ENCODE results near the gene MIF4GD.
"Not testable (repeated sequence)": the region's sequence is repeated elsewhere in the genome, so short reads cannot be mapped to it uniquely, and the experiment has no call there.

Gene MIF4GD

DNA sequence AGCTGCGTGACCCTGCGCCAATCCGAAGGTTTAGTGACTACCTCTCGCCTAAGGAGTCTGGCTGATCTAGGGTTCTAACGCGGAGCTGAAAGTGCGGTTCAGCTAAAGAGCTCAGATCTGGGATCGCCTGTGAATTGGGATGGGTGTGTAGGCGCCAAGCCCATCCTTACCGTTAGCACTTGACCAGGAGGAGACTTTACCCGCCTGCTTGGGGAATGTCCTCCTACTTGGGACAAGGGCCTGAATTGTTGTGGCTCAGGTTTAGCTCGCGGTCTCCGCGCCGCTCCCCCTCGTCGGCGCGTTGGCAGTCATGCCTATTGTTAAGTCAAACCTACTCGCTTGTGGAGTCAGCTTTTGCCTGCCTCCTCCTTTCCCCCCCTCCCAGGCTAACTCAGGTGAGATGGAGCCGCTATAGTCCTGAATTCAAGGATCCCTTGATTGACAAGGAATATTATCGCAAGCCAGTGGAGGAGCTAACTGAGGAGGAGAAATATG lies 8.9 kb downstream of the MIF4GD start:
- TF ChIP-seq POLR2A (IDR thresholded peaks at IDR 0.05; ENCODE audit: low read depth, low read length) = no peak
- FAIRE-seq (peak; percentile 66), DNase-seq (ENCODE audit: insufficient read length, low spot score) (no peak)

DNA sequence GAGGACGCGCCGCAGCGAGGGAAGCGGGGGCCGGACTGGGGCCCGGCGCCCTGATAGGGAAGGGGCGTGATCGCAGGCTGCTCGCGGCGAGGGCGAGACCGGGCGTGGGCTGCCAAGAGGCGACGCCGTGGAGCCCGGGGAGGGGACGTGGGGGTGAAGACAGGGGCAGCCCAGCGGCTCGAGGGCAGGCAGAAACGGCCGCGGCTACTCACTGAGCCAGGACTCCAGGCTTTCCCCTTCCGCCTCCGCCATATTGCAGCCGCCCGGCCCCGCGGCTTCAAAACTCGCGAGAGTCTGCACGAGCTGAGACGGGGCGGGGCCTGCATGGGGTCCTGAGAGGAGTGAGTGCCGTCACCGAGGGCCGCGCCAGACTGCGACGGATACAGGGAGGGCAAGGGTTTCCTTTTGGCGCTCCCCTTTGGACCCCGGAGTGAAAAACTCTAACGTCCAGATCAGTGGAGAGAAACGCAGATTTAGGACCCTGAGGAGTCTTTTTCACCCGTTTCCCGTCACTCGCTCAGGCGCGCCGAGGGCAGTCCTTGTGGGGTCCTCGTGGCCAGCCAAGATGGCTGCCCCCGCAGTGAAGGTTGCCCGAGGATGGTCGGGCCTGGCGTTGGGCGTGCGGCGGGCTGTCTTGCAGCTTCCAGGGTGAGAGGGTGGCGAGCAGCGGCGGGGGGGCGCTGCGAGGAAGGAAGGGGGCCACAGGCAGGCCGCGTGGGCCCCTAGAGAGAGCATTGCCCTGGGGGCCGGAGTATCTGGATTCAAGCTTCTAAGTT lies 9.5 kb downstream of the MIF4GD start, which contains the start of the genes GGA3 and MRPS7:
GGA3 (minus strand) TSS at position 271 of the 776 bp plus-strand sequence; CDS start at position 252, 19 bp downstream.
MRPS7 (plus strand) TSS at position 544 of the 776 bp plus-strand sequence; CDS start at position 566, 22 bp downstream.
- peak; percentile 94 for TF ChIP-seq TAF1 (IDR thresholded peaks at IDR 0.05; ENCODE audit: low read depth, low read length)
- TF ChIP-seq POLR2A (IDR thresholded peaks at IDR 0.05; ENCODE audit: low read depth, low read length) = peak; percentile 76
- TF ChIP-seq POU2F2 (IDR thresholded peaks at IDR 0.05; ENCODE audit: low read depth, low read length) = peak; percentile 40; the same call in 1 of the 2 replicates
- peak; percentile 77 for TF ChIP-seq POLR2AphosphoS5 (IDR thresholded peaks at IDR 0.05; ENCODE audit: low read depth, low read length)
- TF ChIP-seq PAX5 (IDR thresholded peaks at IDR 0.05; ENCODE audit: insufficient read depth, low read length, severe bottlenecking) = no peak
- no peak for TF ChIP-seq SPI1 (IDR thresholded peaks at IDR 0.05; ENCODE audit: low read depth, low read length)
- FAIRE-seq (peak; percentile 86), DNase-seq (ENCODE audit: insufficient read length, low spot score) (peak; percentile 91)

DNA sequence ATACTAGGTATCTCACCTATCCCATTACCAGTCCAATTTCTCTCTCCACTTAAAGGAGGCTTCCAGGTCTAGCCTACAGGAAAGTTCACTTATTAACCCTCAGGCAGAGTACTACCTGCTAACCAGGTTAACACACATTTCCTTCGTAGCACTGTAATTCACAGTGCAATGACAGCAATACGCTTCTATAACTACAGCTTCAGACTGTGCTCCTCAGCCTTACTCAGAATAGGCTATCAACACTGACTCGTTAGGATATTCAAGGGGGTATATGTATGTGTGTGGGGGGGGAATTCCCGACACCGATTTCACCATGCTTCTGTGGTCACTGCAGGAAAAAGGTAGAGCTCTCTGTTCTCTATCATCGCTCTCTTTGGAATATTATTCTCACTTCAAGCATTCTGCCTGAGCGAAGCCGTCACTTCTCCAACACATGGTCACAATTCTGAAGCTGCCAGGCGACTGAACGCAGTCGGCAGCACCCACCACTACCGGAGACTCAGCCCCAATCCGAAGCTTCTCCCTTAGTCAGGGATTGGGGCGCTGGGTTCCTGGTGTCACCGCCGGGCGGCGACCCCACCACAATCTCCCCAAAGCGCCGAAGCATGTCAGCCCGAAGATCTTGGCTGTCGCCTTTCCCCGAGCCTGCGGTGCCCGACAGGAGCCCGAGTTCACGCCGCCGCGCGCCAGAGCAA lies 10.2 kb downstream of the MIF4GD start:
- FAIRE-seq (peak; percentile 66), DNase-seq (ENCODE audit: insufficient read length, low spot score) (no peak)
- TF ChIP-seq POU2F2 (IDR thresholded peaks at IDR 0.05; ENCODE audit: low read depth, low read length) (no peak), SPI1 (IDR thresholded peaks at IDR 0.05; ENCODE audit: low read depth, low read length) (no peak), POLR2A (IDR thresholded peaks at IDR 0.05; ENCODE audit: low read depth, low read length) (peak; percentile 50; the same call in 1 of the 2 replicates), PAX5 (IDR thresholded peaks at IDR 0.05; ENCODE audit: insufficient read depth, low read length, severe bottlenecking) (no peak), POLR2AphosphoS5 (IDR thresholded peaks at IDR 0.05; ENCODE audit: low read depth, low read length) (peak; percentile 50; the same call in 1 of the 2 replicates), TAF1 (IDR thresholded peaks at IDR 0.05; ENCODE audit: low read depth, low read length) (peak; percentile 26; the same call in 1 of the 2 replicates)

DNA sequence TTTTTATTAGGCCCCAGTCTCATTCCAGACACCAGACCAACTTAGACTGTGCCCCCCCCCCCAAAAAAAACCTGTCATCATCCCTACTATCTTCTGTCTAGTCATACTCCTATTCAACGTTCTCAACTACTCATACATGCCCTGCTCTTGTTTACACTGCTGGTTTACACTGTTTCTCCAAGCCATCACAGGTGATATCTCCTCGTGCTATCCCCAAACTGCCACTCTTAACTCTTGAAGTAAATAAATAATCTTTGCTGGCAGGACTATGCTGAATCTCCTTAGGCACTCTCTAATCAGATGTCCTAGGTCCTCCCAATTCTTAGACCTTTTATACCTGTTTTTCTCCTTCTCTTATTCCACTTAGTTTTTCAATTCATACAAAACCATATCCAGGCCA lies 13.8 kb downstream of the MIF4GD start:
- FAIRE-seq; DNase-seq (ENCODE audit: insufficient read length, low spot score): not testable (repeated sequence)

DNA sequence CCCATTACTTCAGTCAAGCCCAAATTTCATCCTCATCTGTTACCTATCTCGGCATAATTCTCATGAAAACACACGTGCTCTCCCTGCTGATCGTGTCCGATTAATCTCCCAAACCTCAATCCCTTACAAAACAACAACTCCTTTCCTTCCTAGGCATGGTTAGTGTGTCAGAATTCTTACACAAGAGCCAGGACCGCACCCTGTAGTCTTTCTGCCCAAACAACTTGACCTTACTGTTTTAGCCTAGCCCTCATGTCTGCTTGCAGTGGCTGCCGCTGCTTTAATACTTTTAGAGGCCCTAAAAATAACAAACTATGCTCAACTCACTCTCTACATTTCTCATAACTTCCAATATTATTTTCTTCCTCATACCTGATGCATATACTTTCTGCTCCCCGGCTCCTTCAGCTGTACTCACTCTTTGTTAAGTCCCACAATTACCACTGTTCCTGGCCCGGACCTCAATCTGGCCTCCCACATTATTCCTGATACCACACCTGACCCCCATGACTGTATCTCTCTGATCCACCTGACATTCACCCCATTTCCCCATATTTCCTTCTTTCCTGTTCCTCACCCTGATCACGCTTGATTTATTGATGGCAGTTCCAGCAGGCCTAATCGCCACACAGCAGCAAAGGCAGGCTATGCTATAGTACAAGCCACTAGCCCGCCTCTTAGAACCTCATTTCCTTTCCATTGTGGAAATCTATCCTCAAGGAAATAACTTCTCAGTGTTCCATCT lies 14.9 kb downstream of the MIF4GD start:
- DNase-seq (ENCODE audit: insufficient read length, low spot score); FAIRE-seq: not testable (repeated sequence)

DNA sequence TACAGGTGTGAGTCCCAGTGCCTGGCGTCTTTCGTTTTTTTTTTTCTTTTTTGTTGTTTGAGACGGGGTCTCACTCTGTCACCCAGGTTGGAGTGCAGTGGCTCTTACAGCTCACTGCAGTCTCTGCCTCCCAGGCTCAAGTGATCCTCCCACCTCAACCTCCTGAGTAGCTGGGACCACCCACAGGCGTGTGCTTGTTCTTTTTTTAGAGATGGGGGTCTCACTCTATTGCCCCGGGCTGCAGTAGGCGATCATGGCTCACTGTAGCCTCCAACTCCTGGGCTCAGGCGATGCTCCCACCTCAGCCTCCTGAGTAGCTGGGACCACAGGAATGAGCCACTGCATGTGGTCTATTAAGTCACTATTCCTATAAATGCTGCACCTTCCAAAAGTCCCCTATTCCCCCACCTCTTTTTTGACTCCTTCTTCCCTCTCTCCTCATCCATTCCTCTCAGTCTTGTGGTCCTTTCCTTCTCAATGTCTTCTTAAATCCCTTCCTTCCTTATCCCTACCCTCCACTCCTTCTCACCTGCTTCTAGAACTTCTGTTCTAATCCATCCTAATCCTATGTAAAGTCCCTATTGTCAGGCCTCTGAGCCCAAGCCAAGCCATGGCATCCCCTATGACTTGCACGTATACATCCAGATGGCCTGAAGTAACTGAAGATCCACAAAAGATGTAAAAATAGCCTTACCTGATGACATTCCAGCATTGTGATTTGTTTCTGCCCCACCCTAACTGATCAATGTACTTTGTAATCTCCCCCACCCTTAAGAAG lies 18.8 kb downstream of the MIF4GD start:
- no peak for FAIRE-seq

DNA sequence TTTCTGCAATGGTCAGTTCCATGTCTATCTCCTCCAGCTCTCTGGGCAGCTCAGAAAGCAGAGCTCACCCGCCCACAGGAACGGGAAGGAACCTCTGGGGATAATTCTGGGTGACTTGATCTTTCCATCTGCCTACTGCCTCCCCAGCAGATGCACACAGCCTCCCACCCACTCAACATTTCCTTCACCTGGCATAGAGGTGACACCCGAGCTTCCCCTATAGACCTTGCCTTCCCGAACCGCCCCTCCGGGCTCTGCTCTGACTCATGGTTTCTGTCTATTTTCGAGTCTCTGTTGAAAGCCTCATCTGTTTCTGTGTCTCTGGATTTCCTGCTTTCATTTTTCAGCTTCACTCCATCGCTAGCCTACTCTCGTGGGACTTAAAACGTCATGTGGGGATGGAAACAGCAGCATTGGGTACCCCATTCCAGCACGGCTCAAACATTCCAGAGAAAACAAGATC lies 21.0 kb downstream of the MIF4GD start:
- FAIRE-seq (peak; percentile 72), DNase-seq (ENCODE audit: insufficient read length, low spot score) (peak; percentile 71)
- no peak for TF ChIP-seq POU2F2 (IDR thresholded peaks at IDR 0.05; ENCODE audit: low read depth, low read length)
- TF ChIP-seq POLR2AphosphoS5 (IDR thresholded peaks at IDR 0.05; ENCODE audit: low read depth, low read length) = no peak; the same call in 1 of the 2 replicates
- TF ChIP-seq TAF1 (IDR thresholded peaks at IDR 0.05; ENCODE audit: low read depth, low read length) = no peak
- no peak for TF ChIP-seq SPI1 (IDR thresholded peaks at IDR 0.05; ENCODE audit: low read depth, low read length)
- TF ChIP-seq POLR2A (IDR thresholded peaks at IDR 0.05; ENCODE audit: low read depth, low read length) = no peak

More for the DNA sequence above, 18.8 kb downstream of the MIF4GD start:
- no peak for DNase-seq (ENCODE audit: insufficient read length, low spot score)
- TF ChIP-seq TAF1 (IDR thresholded peaks at IDR 0.05; ENCODE audit: low read depth, low read length) (no peak), POLR2AphosphoS5 (IDR thresholded peaks at IDR 0.05; ENCODE audit: low read depth, low read length) (no peak), SPI1 (IDR thresholded peaks at IDR 0.05; ENCODE audit: low read depth, low read length) (no peak), PAX5 (IDR thresholded peaks at IDR 0.05; ENCODE audit: insufficient read depth, low read length, severe bottlenecking) (no peak), POLR2A (IDR thresholded peaks at IDR 0.05; ENCODE audit: low read depth, low read length) (no peak), POU2F2 (IDR thresholded peaks at IDR 0.05; ENCODE audit: low read depth, low read length) (no peak)

DNA sequence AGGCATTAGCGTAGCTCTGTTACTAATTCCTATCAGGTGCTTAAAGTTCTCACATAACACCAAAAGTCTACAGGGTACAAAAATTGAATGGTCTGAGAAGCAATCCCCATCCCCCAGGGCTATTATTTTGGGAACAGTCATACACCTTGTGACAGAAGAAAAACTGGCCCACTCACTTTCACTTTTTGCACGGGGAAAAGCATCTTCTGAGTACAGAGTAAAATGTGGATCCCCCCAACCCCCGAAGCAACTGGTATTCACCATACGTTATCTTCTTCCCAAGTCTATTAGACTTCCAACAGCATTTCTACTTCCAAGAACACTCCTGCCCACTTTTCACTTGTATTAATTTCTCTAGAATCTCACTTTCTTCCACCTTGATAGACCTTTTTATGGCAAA lies 21.5 kb downstream of the MIF4GD start:
- TF ChIP-seq SPI1 (IDR thresholded peaks at IDR 0.05; ENCODE audit: low read depth, low read length) (no peak), POLR2AphosphoS5 (IDR thresholded peaks at IDR 0.05; ENCODE audit: low read depth, low read length) (no peak), PAX5 (IDR thresholded peaks at IDR 0.05; ENCODE audit: insufficient read depth, low read length, severe bottlenecking) (no peak), POLR2A (IDR thresholded peaks at IDR 0.05; ENCODE audit: low read depth, low read length) (no peak), TAF1 (IDR thresholded peaks at IDR 0.05; ENCODE audit: low read depth, low read length) (no peak)
- DNase-seq (ENCODE audit: insufficient read length, low spot score) = no peak
- FAIRE-seq = peak; percentile 23

DNA sequence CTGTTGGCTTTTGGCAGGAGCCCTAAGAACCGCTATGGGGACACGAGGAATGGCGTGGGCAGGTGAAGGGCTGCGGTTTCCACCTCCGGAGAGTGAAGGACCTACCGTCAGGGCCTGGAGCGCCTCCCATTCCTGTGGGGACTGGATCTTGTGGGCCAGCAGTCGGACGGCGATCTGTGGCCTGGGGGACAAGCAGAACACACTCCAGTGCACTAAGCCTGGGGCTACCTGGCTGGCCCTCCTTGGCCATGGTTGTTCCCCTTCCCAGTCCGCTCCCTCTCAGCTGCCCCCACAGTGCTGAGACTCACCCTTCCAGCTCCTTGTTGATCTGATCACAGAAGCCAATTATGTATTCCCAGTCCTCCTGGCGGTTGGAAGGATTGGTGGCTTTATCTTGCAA lies 24.6 kb downstream of the MIF4GD start:
- no peak for DNase-seq (ENCODE audit: insufficient read length, low spot score)
- TF ChIP-seq SPI1 (IDR thresholded peaks at IDR 0.05; ENCODE audit: low read depth, low read length) = no peak
- TF ChIP-seq TAF1 (IDR thresholded peaks at IDR 0.05; ENCODE audit: low read depth, low read length) = no peak
- no peak for TF ChIP-seq PAX5 (IDR thresholded peaks at IDR 0.05; ENCODE audit: insufficient read depth, low read length, severe bottlenecking)
- TF ChIP-seq POLR2AphosphoS5 (IDR thresholded peaks at IDR 0.05; ENCODE audit: low read depth, low read length) = no peak
- TF ChIP-seq POLR2A (IDR thresholded peaks at IDR 0.05; ENCODE audit: low read depth, low read length) = no peak
- no peak for TF ChIP-seq POU2F2 (IDR thresholded peaks at IDR 0.05; ENCODE audit: low read depth, low read length)
- no peak for FAIRE-seq
